GM12892 (cell line): ENCODE measurements around the gene LENG9.

ENCODE experiments used
- POLR2A ChIP-seq: IDR thresholded peaks from 2 replicates; pipeline ENCODE4 v1.6.1; 2011; ENCODE audit warnings: low read depth, low read length, control low read depth
- POLR2AphosphoS5 ChIP-seq: IDR thresholded peaks from 2 replicates; pipeline ENCODE4 v1.6.1; 2011; ENCODE audit warnings: low read depth, low read length, control low read depth
- TAF1 ChIP-seq: IDR thresholded peaks from 2 replicates; pipeline ENCODE4 v1.6.1; 2011; ENCODE audit warnings: low read depth, mild to moderate bottlenecking, control low read depth, low read length, borderline replicate concordance

- TF ChIP-seq POLR2A (no peak), TAF1 (no peak), POLR2AphosphoS5 (no peak)
Measured at GRCh38 chr19:54432144-54432738, 31.3 kb downstream of the LENG9 start.
